ENCODE results near the gene CRYZ.

DNA sequence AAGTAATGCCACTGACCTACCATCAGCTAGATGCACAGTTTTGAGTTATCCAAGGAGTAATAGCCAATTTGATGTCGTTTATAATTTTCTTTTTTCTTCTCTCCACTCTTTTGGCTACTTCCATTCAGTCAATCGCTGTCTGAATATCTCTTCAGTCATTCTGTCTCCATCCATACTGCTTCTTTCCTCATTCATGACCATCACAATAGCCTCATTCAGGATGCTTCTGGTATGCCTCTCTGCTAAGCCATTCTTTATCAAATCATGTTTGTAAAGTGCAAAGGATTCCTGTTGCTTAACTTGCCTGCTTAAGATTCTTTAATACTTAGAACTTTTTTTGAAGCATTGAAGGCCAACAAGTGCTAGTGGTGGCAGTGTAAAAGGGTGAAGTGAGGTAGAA, 20.3 kb upstream of the CRYZ start:
- TF ChIP-seq, protein P1, sequence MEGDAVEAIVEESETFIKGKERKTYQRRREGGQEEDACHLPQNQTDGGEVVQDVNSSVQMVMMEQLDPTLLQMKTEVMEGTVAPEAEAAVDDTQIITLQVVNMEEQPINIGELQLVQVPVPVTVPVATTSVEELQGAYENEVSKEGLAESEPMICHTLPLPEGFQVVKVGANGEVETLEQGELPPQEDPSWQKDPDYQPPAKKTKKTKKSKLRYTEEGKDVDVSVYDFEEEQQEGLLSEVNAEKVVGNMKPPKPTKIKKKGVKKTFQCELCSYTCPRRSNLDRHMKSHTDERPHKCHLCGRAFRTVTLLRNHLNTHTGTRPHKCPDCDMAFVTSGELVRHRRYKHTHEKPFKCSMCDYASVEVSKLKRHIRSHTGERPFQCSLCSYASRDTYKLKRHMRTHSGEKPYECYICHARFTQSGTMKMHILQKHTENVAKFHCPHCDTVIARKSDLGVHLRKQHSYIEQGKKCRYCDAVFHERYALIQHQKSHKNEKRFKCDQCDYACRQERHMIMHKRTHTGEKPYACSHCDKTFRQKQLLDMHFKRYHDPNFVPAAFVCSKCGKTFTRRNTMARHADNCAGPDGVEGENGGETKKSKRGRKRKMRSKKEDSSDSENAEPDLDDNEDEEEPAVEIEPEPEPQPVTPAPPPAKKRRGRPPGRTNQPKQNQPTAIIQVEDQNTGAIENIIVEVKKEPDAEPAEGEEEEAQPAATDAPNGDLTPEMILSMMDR (IDR thresholded peaks at IDR 0.05): no peak
- TF ChIP-seq POLR2A (IDR thresholded peaks at IDR 0.05): no peak
